ENCODE measurements around the gene FCAMR.

The FCAMR gene

GRCh38 chr1:207000651-207001291 lies 30.5 kb upstream of the FCAMR start:
- DNase-seq (ENCODE audit: low read depth in 2 of 2) = no peak
- H3K4me3 ChIP-seq (replicated peaks in 1 of 2; ENCODE audit: low read depth in 2 of 2, low read length in 2 of 2) = no peak overlapping the region
- no peak for TF ChIP-seq CTCF (IDR thresholded peaks at IDR 0.05; ENCODE audit: low read depth, low read length)

GRCh38 chr1:206998816-206999215 lies 28.6 kb upstream of the FCAMR start:
- no peak overlapping the region for H3K4me3 ChIP-seq (replicated peaks in 1 of 2; ENCODE audit: low read depth in 2 of 2, low read length in 2 of 2)
- TF ChIP-seq CTCF (IDR thresholded peaks at IDR 0.05; ENCODE audit: low read depth, low read length) = no peak

GRCh38 chr1:206992790-206993189 lies 22.5 kb upstream of the FCAMR start:
- no peak overlapping the region for H3K4me3 ChIP-seq (replicated peaks in 1 of 2; ENCODE audit: low read depth in 2 of 2, low read length in 2 of 2)
- TF ChIP-seq CTCF (IDR thresholded peaks at IDR 0.05; ENCODE audit: low read depth, low read length) = no peak
- DNase-seq (ENCODE audit: low read depth in 2 of 2) = no peak

More at GRCh38 chr1:206998816-206999215, 28.6 kb upstream of the FCAMR start:
- DNase-seq (ENCODE audit: low read depth in 2 of 2) = no peak

GRCh38 chr1:206987873-206988272 lies 17.6 kb upstream of the FCAMR start:
- no peak overlapping the region for H3K4me3 ChIP-seq (replicated peaks in 1 of 2; ENCODE audit: low read depth in 2 of 2, low read length in 2 of 2)
- no peak for TF ChIP-seq CTCF (IDR thresholded peaks at IDR 0.05; ENCODE audit: low read depth, low read length)
- DNase-seq (ENCODE audit: low read depth in 2 of 2) = no peak

GRCh38 chr1:206986885-206987284 lies 16.6 kb upstream of the FCAMR start:
- no peak overlapping the region for H3K4me3 ChIP-seq (replicated peaks in 1 of 2; ENCODE audit: low read depth in 2 of 2, low read length in 2 of 2)
- DNase-seq (ENCODE audit: low read depth in 2 of 2) = no peak
- no peak for TF ChIP-seq CTCF (IDR thresholded peaks at IDR 0.05; ENCODE audit: low read depth, low read length)

- DNase-seq (ENCODE audit: low read depth in 2 of 2) = no peak
- no peak for TF ChIP-seq CTCF (IDR thresholded peaks at IDR 0.05; ENCODE audit: low read depth, low read length)
- no peak overlapping the region for H3K4me3 ChIP-seq (replicated peaks in 1 of 2; ENCODE audit: low read depth in 2 of 2, low read length in 2 of 2)
Measured at GRCh38 chr1:206986402-206986801, 16.1 kb upstream of the FCAMR start.
